SK-N-SH (cell line): ENCODE measurements around the gene DHX9. TPM values are rescaled to one million over a fixed set of nuclear protein-coding genes. Genes with fewer than 3 reads are reported as not detected.

Experiments
- CTCF ChIA-PET: fragments of 300-600, 350-600 bp; formaldehyde crosslinking; extraction: SDS; loops from one replicate; lab custom pipeline; 2021; lab: Yijun Ruan, JAX
- POLR2A ChIA-PET: fragments of 350-600 bp; sonication (Branson Sonifier 250); formaldehyde crosslinking; extraction: SDS; loops from one replicate; lab custom pipeline; 2020; ENCODE audit warnings: antibody characterized with exemption, inconsistent platforms; lab: Yijun Ruan, JAX
- DNase-seq: peaks from one replicate; pipeline ENCODE4 v3.0.0; 2012
- H2AFZ ChIP-seq: fragments of 200-600 bp; sonication (generic); 2 replicates; pipeline ENCODE4 v1.8.1; 2016; ENCODE audit warnings: antibody characterized with exemption, mild to moderate bottlenecking, low read depth
- H3F3A ChIP-seq: fragments of 200-600 bp; sonication (generic); replicated peaks from 2 replicates; pipeline ENCODE3; 2016; ENCODE audit warnings: antibody characterized with exemption, mild to moderate bottlenecking; ENCODE audit not compliant: insufficient read depth
- H3K27ac ChIP-seq, 2 experiments: fragments of 200-500 bp in 1 of 2; fragments of 200-600 bp in 1 of 2; sonication (Bioruptor generic) in 1 of 2; sonication (generic), shearing (Covaris generic) in 1 of 2; 2 replicates each; pipeline versions ENCODE4 v1.5.1 to v1.6.1; 2014 to 2016; ENCODE audit warnings: low read depth in 2 of 2, inconsistent platforms in 1 of 2, low read length in 1 of 2, mild to moderate bottlenecking in 1 of 2, mixed read lengths in 1 of 2
- H3K27me3 ChIP-seq: fragments of 200-600 bp; sonication (generic), shearing (Covaris generic); 2 replicates; pipeline ENCODE4 v1.6.1; 2016; ENCODE audit warnings: mixed run types; ENCODE audit not compliant: insufficient read depth
- H3K36me3 ChIP-seq, 2 experiments: fragments of 200-500 bp in 1 of 2; fragments of 200-600 bp in 1 of 2; sonication (Bioruptor generic) in 1 of 2; sonication (generic) in 1 of 2; replicated peaks in 1 of 2; 2 replicates each; pipeline versions ENCODE3 to v1.5.1; 2014 to 2016; ENCODE audit warnings: low read length in 1 of 2, mild to moderate bottlenecking in 1 of 2; ENCODE audit not compliant: insufficient read depth in 2 of 2, control insufficient read depth in 1 of 2
- H3K4me1 ChIP-seq, 2 experiments: fragments of 200-500 bp in 1 of 2; fragments of 200-600 bp in 1 of 2; sonication (Bioruptor generic) in 1 of 2; sonication (generic), shearing (Covaris generic) in 1 of 2; 2 replicates each; pipeline versions ENCODE4 v1.5.1 to v1.6.1; 2014 to 2016; ENCODE audit warnings: low read depth in 1 of 2, low read length in 1 of 2, mixed run types in 1 of 2; ENCODE audit not compliant: insufficient read depth in 2 of 2, control insufficient read depth in 1 of 2
- H3K4me2 ChIP-seq: fragments of 200-600 bp; sonication (generic), shearing (Covaris generic); 2 replicates; pipeline ENCODE4 v1.6.1; 2017; ENCODE audit warnings: mixed run types
- H3K4me3 ChIP-seq, 2 experiments: fragments of 200-500 bp in 1 of 2; fragments of 200-600 bp in 1 of 2; sonication (Bioruptor generic) in 1 of 2; sonication (generic), shearing (Covaris generic) in 1 of 2; 2 replicates each; pipeline versions ENCODE4 v1.5.1 to v1.8.1; 2014 to 2016; ENCODE audit warnings: low read depth in 2 of 2, inconsistent platforms in 1 of 2, low read length in 1 of 2, mild to moderate bottlenecking in 1 of 2, mixed read lengths in 1 of 2, moderate library complexity in 1 of 2
- H3K79me2 ChIP-seq: fragments of 200-600 bp; sonication (generic); 2 replicates; pipeline ENCODE4 v1.8.1; 2017; ENCODE audit warnings: mild to moderate bottlenecking; ENCODE audit not compliant: insufficient read depth
- H3K9ac ChIP-seq: fragments of 200-600 bp; sonication (generic); 2 replicates; pipeline ENCODE4 v1.6.1; 2017; ENCODE audit warnings: mixed run types
- H3K9me2 ChIP-seq: fragments of 200-600 bp; sonication (generic); 2 replicates; pipeline ENCODE4 v1.6.1; 2017; ENCODE audit warnings: mixed run types
- H3K9me3 ChIP-seq: fragments of 200-600 bp; sonication (generic); 2 replicates; pipeline ENCODE4 v1.6.1; 2017; ENCODE audit warnings: mixed run types, mild to moderate bottlenecking, moderate library complexity
- H4K20me1 ChIP-seq: fragments of 200-600 bp; sonication (generic); 2 replicates; pipeline ENCODE4 v1.6.1; 2017; ENCODE audit warnings: mild to moderate bottlenecking, mixed run types; ENCODE audit not compliant: insufficient read depth
- CHD2 ChIP-seq: fragments of 150-350 bp; IDR thresholded peaks from 2 replicates; pipeline ENCODE4 v1.6.1; 2018; ENCODE audit warnings: low read length; ENCODE audit not compliant: partially characterized antibody
- ELF1 ChIP-seq: IDR thresholded peaks from 2 replicates; pipeline ENCODE4 v1.4.0; 2012
- EP300 ChIP-seq, 2 experiments: IDR thresholded peaks; 2 replicates each; pipeline versions ENCODE4 v1.4.0 to v1.6.1; 2012; ENCODE audit warnings: borderline replicate concordance in 1 of 2, low read depth in 1 of 2, low read length in 1 of 2
- EZH2phosphoT487 ChIP-seq: fragments of 200-600 bp; sonication (generic); IDR thresholded peaks from 2 replicates; pipeline ENCODE4 v1.6.1; 2017; ENCODE audit warnings: low read depth, mixed run types, mild to moderate bottlenecking, antibody characterized with exemption, moderate library complexity, borderline replicate concordance
- FOSL2 ChIP-seq: IDR thresholded peaks from 2 replicates; pipeline ENCODE4 v1.4.0; 2012; ENCODE audit warnings: low read depth, mild to moderate bottlenecking, moderate library complexity, borderline replicate concordance
- GABPA ChIP-seq: IDR thresholded peaks from 2 replicates; pipeline ENCODE4 v1.4.0; 2012; ENCODE audit warnings: low read depth, mild to moderate bottlenecking
- GATA2 ChIP-seq: sonication (generic); formaldehyde crosslinking; IDR thresholded peaks from 2 replicates; pipeline ENCODE4 v1.5.0; 2020; ENCODE audit warnings: mild to moderate bottlenecking, missing genetic modification reagents
- MAX ChIP-seq: IDR thresholded peaks from 2 replicates; pipeline ENCODE4 v1.4.0; 2012; ENCODE audit warnings: low read depth
- MEF2A ChIP-seq: IDR thresholded peaks from 2 replicates; pipeline ENCODE4 v1.4.0; 2012; ENCODE audit warnings: low read depth, borderline replicate concordance
- NFIC ChIP-seq: IDR thresholded peaks from 2 replicates; pipeline ENCODE4 v1.4.0; 2012; ENCODE audit warnings: borderline replicate concordance
- NRF1 ChIP-seq: IDR thresholded peaks from 2 replicates; pipeline ENCODE4 v1.6.1; 2012; ENCODE audit warnings: low read depth, mild to moderate bottlenecking, low read length
- POLR2AphosphoS5 ChIP-seq: IDR thresholded peaks from 2 replicates; pipeline ENCODE4 v1.6.1; 2012; ENCODE audit warnings: low read depth, low read length
- RAD21 ChIP-seq: IDR thresholded peaks from 2 replicates; pipeline ENCODE4 v1.6.1; 2012; ENCODE audit warnings: mild to moderate bottlenecking, low read length
- RFX5 ChIP-seq: IDR thresholded peaks from 2 replicates; pipeline ENCODE4 v1.6.1; 2012; ENCODE audit warnings: mild to moderate bottlenecking, improper control_type of control experiment, low read length
- RXRA ChIP-seq: IDR thresholded peaks from 2 replicates; pipeline ENCODE4 v1.4.0; 2012; ENCODE audit warnings: low read depth, mild to moderate bottlenecking, borderline replicate concordance
- SIN3A ChIP-seq: IDR thresholded peaks from 2 replicates; pipeline ENCODE4 v1.6.1; 2012; ENCODE audit warnings: low read depth, mild to moderate bottlenecking, low read length, moderate library complexity, borderline replicate concordance
- SMC3 ChIP-seq: IDR thresholded peaks from 2 replicates; pipeline ENCODE4 v1.6.1; 2012; ENCODE audit warnings: low read depth, low read length, improper control_type of control experiment
- TAF1 ChIP-seq: IDR thresholded peaks from 2 replicates; pipeline ENCODE4 v1.6.1; 2012; ENCODE audit warnings: low read depth, mild to moderate bottlenecking, low read length, moderate library complexity, borderline replicate concordance
- TCF12 ChIP-seq: IDR thresholded peaks from 2 replicates; pipeline ENCODE4 v1.4.0; 2012
- TEAD4 ChIP-seq: IDR thresholded peaks from 2 replicates; pipeline ENCODE4 v1.4.0; 2012; ENCODE audit warnings: mild to moderate bottlenecking, borderline replicate concordance; ENCODE audit not compliant: insufficient read depth
- YY1 ChIP-seq: IDR thresholded peaks from 2 replicates; pipeline ENCODE4 v1.4.0; 2012; ENCODE audit warnings: low read depth, mild to moderate bottlenecking
- WGBS: methylation state at CpG from one replicate; pipeline ENCODE4 v1.1.6; 2017; ENCODE audit warnings: low lambda C conversion rate; 5-methylcytosine and 5-hydroxymethylcytosine counted together
- polyA plus RNA-seq, 3 experiments: library from polyadenylated mRNA; depleted of rRNA; stranded (reverse); fragments of >200 nt; gene quantifications; 2 replicates each; pipeline ENCODE4 v1.2.3, GENCODE V29; 2012
- TF ChIP-seq, protein P1 (sequence below): IDR thresholded peaks from 2 replicates; pipeline ENCODE4 v1.6.1; 2012; ENCODE audit warnings: mild to moderate bottlenecking, low read depth, low read length, moderate library complexity
- TF ChIP-seq, protein P2 (sequence below): fragments of 200-600 bp; sonication (generic); IDR thresholded peaks from 2 replicates; pipeline ENCODE4 v1.6.1; 2017; ENCODE audit warnings: antibody characterized with exemption, mild to moderate bottlenecking, moderate library complexity
- TF ChIP-seq, protein P3 (sequence below): IDR thresholded peaks from 2 replicates; pipeline ENCODE4 v1.4.0; 2012; ENCODE audit warnings: low read depth, borderline replicate concordance
- TF ChIP-seq, protein P4 (sequence below): fragments of 150-350 bp; IDR thresholded peaks from 2 replicates; pipeline ENCODE4 v1.6.1; 2017; ENCODE audit warnings: antibody characterized with exemption, low read length, low read depth, borderline replicate concordance

Gene DHX9
- 145 and 170 TPM in 2 replicates for polyA plus RNA-seq (2012; rRNA removed)
- 158 and 160 TPM in 2 replicates for polyA plus RNA-seq (2012; cell fraction: cytosol; rRNA removed)
- polyA plus RNA-seq (2012; cell fraction: nucleus; rRNA removed) = 131 and 175 TPM in 2 replicates

DNA sequence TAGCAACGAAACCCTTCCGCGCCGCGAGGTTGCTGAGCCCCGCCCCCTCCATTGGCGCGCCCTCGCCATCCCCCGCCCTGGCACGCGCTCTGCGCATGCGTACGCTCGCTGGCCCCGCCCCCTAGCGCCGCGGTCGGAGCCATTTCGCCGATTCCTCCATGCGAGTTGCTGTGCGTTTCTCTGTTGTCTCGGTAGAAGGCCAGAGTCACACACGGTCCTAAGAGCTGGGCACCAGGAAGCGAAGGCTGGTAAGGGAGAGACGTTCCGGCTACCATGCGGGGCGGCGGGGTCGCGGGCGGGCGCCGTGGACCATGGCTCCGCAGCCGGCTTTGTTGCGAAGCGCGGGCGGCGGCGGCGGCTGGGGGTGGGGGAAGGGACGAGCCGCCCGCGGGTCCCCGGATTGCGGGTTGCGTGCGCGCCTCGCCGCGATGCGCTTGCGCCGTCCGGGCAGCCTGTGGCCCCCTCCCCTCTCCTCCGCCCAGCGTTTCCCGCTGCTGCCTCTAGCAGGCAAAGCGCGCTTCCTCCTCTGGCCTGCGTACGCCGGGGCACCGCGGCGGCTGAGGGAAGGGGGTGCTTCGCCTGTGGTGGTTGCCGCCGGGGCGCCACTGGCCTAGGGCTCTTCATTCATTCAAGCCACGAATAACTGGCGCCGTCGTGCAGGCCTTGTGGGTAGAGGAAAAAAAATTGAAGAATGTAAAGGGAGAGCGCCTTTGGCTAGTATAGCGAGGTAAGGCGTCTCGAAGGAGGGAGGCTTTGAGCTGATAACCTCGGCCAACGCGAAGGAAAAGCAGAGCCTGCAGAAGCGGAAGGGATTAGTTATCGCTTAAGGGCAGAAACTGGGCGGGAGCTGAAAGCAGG lies at the start of gene DHX9:
Gene DHX9, plus strand, starts transcription at position 139 of the 858 bp plus-strand sequence. CDS start 3,220 bp downstream, outside the sequence.
- Histone ChIP-seq H3F3A (peaks cover 18% of the 10 kb centered on the region), H3K4me3 (peak within 1 kb of the TSS; percentile 76 to 98), H3K27me3 (no peaks in the 10 kb centered on the region), H4K20me1 (peaks cover 50% of the 10 kb centered on the region), H3K9me3 (no peaks in the 10 kb centered on the region), H3K36me3 (peaks cover 16 to 30% of the 10 kb centered on the region in 2 experiments), H2AFZ (peak within 1 kb of the TSS; percentile 72), H3K4me2 (peak within 1 kb of the TSS; percentile 86), H3K9me2 (no peaks in the 10 kb centered on the region), H3K27ac (peak within 1 kb of the TSS; percentile 95 to 97), H3K9ac (peak within 1 kb of the TSS; percentile 94), H3K79me2 (peaks cover 52% of the 10 kb centered on the region), H3K4me1 (peaks cover 14 to 15% of the 10 kb centered on the region in 2 experiments; a peak in 3 of 4 replicates)
- CTCF ChIA-PET = interaction anchor here (0.7 to 1.6 kb wide), 4 partner anchors 12 to 57 kb away, joined by 3 to 5 read pairs (median 4); no protein-coding TSS in a partner anchor
- POLR2A ChIA-PET = no interaction called here
- DNase-seq = peak; percentile 99
- WGBS = under 1% methylated on average over 40 of the region's 92 CpGs
- no peak for TF ChIP-seq GATA2 (CRISPR knock-in tag)
- TF ChIP-seq TCF12 = no peak
- no peak for TF ChIP-seq RAD21
- peak; percentile 99 for TF ChIP-seq POLR2AphosphoS5
- TF ChIP-seq, protein P1, sequence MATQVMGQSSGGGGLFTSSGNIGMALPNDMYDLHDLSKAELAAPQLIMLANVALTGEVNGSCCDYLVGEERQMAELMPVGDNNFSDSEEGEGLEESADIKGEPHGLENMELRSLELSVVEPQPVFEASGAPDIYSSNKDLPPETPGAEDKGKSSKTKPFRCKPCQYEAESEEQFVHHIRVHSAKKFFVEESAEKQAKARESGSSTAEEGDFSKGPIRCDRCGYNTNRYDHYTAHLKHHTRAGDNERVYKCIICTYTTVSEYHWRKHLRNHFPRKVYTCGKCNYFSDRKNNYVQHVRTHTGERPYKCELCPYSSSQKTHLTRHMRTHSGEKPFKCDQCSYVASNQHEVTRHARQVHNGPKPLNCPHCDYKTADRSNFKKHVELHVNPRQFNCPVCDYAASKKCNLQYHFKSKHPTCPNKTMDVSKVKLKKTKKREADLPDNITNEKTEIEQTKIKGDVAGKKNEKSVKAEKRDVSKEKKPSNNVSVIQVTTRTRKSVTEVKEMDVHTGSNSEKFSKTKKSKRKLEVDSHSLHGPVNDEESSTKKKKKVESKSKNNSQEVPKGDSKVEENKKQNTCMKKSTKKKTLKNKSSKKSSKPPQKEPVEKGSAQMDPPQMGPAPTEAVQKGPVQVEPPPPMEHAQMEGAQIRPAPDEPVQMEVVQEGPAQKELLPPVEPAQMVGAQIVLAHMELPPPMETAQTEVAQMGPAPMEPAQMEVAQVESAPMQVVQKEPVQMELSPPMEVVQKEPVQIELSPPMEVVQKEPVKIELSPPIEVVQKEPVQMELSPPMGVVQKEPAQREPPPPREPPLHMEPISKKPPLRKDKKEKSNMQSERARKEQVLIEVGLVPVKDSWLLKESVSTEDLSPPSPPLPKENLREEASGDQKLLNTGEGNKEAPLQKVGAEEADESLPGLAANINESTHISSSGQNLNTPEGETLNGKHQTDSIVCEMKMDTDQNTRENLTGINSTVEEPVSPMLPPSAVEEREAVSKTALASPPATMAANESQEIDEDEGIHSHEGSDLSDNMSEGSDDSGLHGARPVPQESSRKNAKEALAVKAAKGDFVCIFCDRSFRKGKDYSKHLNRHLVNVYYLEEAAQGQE = no peak
- TF ChIP-seq, protein P2, sequence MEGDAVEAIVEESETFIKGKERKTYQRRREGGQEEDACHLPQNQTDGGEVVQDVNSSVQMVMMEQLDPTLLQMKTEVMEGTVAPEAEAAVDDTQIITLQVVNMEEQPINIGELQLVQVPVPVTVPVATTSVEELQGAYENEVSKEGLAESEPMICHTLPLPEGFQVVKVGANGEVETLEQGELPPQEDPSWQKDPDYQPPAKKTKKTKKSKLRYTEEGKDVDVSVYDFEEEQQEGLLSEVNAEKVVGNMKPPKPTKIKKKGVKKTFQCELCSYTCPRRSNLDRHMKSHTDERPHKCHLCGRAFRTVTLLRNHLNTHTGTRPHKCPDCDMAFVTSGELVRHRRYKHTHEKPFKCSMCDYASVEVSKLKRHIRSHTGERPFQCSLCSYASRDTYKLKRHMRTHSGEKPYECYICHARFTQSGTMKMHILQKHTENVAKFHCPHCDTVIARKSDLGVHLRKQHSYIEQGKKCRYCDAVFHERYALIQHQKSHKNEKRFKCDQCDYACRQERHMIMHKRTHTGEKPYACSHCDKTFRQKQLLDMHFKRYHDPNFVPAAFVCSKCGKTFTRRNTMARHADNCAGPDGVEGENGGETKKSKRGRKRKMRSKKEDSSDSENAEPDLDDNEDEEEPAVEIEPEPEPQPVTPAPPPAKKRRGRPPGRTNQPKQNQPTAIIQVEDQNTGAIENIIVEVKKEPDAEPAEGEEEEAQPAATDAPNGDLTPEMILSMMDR = peak; percentile 18; the same call in 1 of the 2 replicates
- TF ChIP-seq YY1 = peak; percentile 77
- no peak for TF ChIP-seq SMC3
- TF ChIP-seq EP300 (IDR thresholded peaks at IDR 0.05; ENCODE audit: borderline replicate concordance in 1 of 2, low read depth in 1 of 2, low read length in 1 of 2) = peak in 1 of 2 experiments; percentile 6; a peak in 1 of 4 replicates
- TF ChIP-seq, protein P3, sequence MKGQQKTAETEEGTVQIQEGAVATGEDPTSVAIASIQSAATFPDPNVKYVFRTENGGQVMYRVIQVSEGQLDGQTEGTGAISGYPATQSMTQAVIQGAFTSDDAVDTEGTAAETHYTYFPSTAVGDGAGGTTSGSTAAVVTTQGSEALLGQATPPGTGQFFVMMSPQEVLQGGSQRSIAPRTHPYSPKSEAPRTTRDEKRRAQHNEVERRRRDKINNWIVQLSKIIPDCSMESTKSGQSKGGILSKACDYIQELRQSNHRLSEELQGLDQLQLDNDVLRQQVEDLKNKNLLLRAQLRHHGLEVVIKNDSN = peak; percentile 76; the same call in 1 of the 2 replicates
- peak; percentile 91 for TF ChIP-seq NRF1
- peak; percentile 83 for TF ChIP-seq TAF1
- 0 out of 2 replicates have a peak, but pooled peaks have one; percentile 4 for TF ChIP-seq GABPA
- no peak for TF ChIP-seq NFIC
- TF ChIP-seq SIN3A = peak; percentile 65; the same call in 1 of the 2 replicates
- TF ChIP-seq CHD2 = peak; percentile 32
- no peak for TF ChIP-seq RXRA
- no peak for TF ChIP-seq RFX5
- TF ChIP-seq, protein P4, sequence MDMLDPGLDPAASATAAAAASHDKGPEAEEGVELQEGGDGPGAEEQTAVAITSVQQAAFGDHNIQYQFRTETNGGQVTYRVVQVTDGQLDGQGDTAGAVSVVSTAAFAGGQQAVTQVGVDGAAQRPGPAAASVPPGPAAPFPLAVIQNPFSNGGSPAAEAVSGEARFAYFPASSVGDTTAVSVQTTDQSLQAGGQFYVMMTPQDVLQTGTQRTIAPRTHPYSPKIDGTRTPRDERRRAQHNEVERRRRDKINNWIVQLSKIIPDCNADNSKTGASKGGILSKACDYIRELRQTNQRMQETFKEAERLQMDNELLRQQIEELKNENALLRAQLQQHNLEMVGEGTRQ = no peak
- TF ChIP-seq ELF1 = no peak
- peak; percentile 86 for TF ChIP-seq MAX
- no peak for TF ChIP-seq TEAD4
- TF ChIP-seq EZH2phosphoT487 = no peak
- no peak for TF ChIP-seq MEF2A
- no peak for TF ChIP-seq FOSL2
